ENCODE measurements around the gene RHOU. TPM values are rescaled to one million over a fixed set of nuclear protein-coding genes. Genes with fewer than 3 reads are reported as not detected.

RHOU gene
- total RNA-seq, 1 experiment from 2014 or later, result 0.26 TPM

- H3K27me3 ChIP-seq (ENCODE audit: low read length), result peaks cover 44% of the 10 kb centered on the region
- H3K9me2 ChIP-seq (replicated peaks; ENCODE audit: low read length), result no peaks in the 10 kb centered on the region
- TF ChIP-seq EZH2phosphoT487 (IDR thresholded peaks at IDR 0.05; ENCODE audit: borderline replicate concordance, low read length) (no peak), CTCF (conservative IDR thresholded peaks at IDR 0.05; ENCODE audit: low read depth, low read length) (no peak), EZH2 (IDR thresholded peaks at IDR 0.05; ENCODE audit: low read length, unreplicated experiment) (no peak)
- H3K79me2 ChIP-seq (ENCODE audit: low read length), result no peaks in the 10 kb centered on the region
- no peaks in the 10 kb centered on the region for H3K4me1 ChIP-seq (ENCODE audit: insufficient read depth, low read length)
- H3K4me3 ChIP-seq (ENCODE audit: low read length), result no peak overlapping the region
- H3K9ac ChIP-seq (ENCODE audit: low read length), result no peak overlapping the region
- peak; percentile 20 for DNase-seq
- ChIA-PET CTCF (no interaction called here), POLR2A (ENCODE audit: unreplicated experiment) (interaction anchor here (0.6 kb wide), 1 partner anchor 699 kb away, joined by 3 read pairs; no protein-coding TSS in a partner anchor)
- ATAC-seq, result peak; percentile 45; the same call in 1 of the 2 replicates
- H3K27ac ChIP-seq (ENCODE audit: low read length), result no peak overlapping the region
- H3F3A ChIP-seq (ENCODE audit: low read length, unreplicated experiment), result no peaks in the 10 kb centered on the region
- H4K20me1 ChIP-seq (ENCODE audit: low read length), result no peaks in the 10 kb centered on the region
- H3K9me3 ChIP-seq (ENCODE audit: low read length), result no peaks in the 10 kb centered on the region
- BruUV-seq (replicated peaks), result no TSS peak
- no peak overlapping the region for H3K4me2 ChIP-seq (ENCODE audit: low read length)
- no peaks in the 10 kb centered on the region for H3K36me3 ChIP-seq (ENCODE audit: low read depth, low read length)
- no peak overlapping the region for H2AFZ ChIP-seq (ENCODE audit: low read length)
- intact Hi-C loops (cut with micrococcal nuclease), result no loop called here
Measured at GRCh38 chr1:228782662-228783417, 47.6 kb downstream of the RHOU start.

GRCh38 chr1:228783418-228784040, 48.2 kb downstream of the RHOU start:
- Histone ChIP-seq H3K27me3 (ENCODE audit: low read length) (peaks cover 49% of the 10 kb centered on the region), H3F3A (ENCODE audit: low read length, unreplicated experiment) (no peaks in the 10 kb centered on the region), H3K9me2 (replicated peaks; ENCODE audit: low read length) (no peaks in the 10 kb centered on the region), H3K36me3 (ENCODE audit: low read depth, low read length) (no peaks in the 10 kb centered on the region), H3K4me1 (ENCODE audit: insufficient read depth, low read length) (no peaks in the 10 kb centered on the region), H4K20me1 (ENCODE audit: low read length) (no peaks in the 10 kb centered on the region), H3K9ac (ENCODE audit: low read length) (no peak overlapping the region), H3K79me2 (ENCODE audit: low read length) (no peaks in the 10 kb centered on the region), H3K9me3 (ENCODE audit: low read length) (no peaks in the 10 kb centered on the region), H3K4me3 (ENCODE audit: low read length) (no peak overlapping the region), H3K4me2 (ENCODE audit: low read length) (no peak overlapping the region), H3K27ac (ENCODE audit: low read length) (no peak overlapping the region), H2AFZ (ENCODE audit: low read length) (no peak overlapping the region)
- intact Hi-C loops (cut with micrococcal nuclease), result no loop called here
- DNase-seq (no peak), ATAC-seq (no peak)
- POLR2A ChIA-PET (ENCODE audit: unreplicated experiment), result interaction anchor here (0.6 kb wide), 1 partner anchor 698 kb away, joined by 3 read pairs; no protein-coding TSS in a partner anchor
- CTCF ChIA-PET, result no interaction called here
- TF ChIP-seq EZH2phosphoT487 (IDR thresholded peaks at IDR 0.05; ENCODE audit: borderline replicate concordance, low read length), result no peak
- no peak for TF ChIP-seq CTCF (conservative IDR thresholded peaks at IDR 0.05; ENCODE audit: low read depth, low read length)
- TF ChIP-seq EZH2 (IDR thresholded peaks at IDR 0.05; ENCODE audit: low read length, unreplicated experiment), result no peak
- BruUV-seq (replicated peaks), result no TSS peak

DNA sequence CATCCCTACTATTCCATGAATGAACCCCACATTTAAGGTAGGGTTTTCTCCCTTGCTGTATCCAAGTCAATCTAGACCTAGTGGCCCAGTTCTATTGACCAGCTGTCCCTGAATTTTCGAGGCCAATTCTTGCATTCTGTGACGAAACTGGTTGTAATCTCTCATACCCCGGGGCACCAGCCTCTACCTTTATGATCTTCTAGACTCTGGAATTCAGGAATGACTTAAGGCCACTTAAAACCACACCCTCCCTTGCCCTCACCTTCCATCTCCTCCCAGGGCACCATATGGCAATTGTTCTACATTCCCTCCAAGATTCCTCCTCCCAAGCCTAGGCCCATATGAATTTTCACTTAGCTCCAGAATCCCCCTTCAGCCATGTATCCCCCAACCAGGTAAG, 48.9 kb downstream of the RHOU start:
- H3K4me1 ChIP-seq (ENCODE audit: insufficient read depth, low read length), result no peaks in the 10 kb centered on the region
- no peak overlapping the region for H3K4me3 ChIP-seq (ENCODE audit: low read length)
- H3K4me2 ChIP-seq (ENCODE audit: low read length), result no peak overlapping the region
- H3K27me3 ChIP-seq (ENCODE audit: low read length), result peaks cover 54% of the 10 kb centered on the region
- ChIA-PET CTCF (no interaction called here), POLR2A (ENCODE audit: unreplicated experiment) (no interaction called here)
- no peaks in the 10 kb centered on the region for H3K36me3 ChIP-seq (ENCODE audit: low read depth, low read length)
- TF ChIP-seq CTCF (conservative IDR thresholded peaks at IDR 0.05; ENCODE audit: low read depth, low read length) (no peak), EZH2phosphoT487 (IDR thresholded peaks at IDR 0.05; ENCODE audit: borderline replicate concordance, low read length) (no peak), EZH2 (IDR thresholded peaks at IDR 0.05; ENCODE audit: low read length, unreplicated experiment) (no peak)
- ATAC-seq, result no peak
- no peak overlapping the region for H2AFZ ChIP-seq (ENCODE audit: low read length)
- no peak for DNase-seq
- no peaks in the 10 kb centered on the region for H3F3A ChIP-seq (ENCODE audit: low read length, unreplicated experiment)
- no peak overlapping the region for H3K9ac ChIP-seq (ENCODE audit: low read length)
- intact Hi-C loops (cut with micrococcal nuclease), result no loop called here
- no peak overlapping the region for H3K27ac ChIP-seq (ENCODE audit: low read length)
- no TSS peak for BruUV-seq (replicated peaks)
- no peaks in the 10 kb centered on the region for H4K20me1 ChIP-seq (ENCODE audit: low read length)
- no peaks in the 10 kb centered on the region for H3K9me3 ChIP-seq (ENCODE audit: low read length)
- no peaks in the 10 kb centered on the region for H3K9me2 ChIP-seq (replicated peaks; ENCODE audit: low read length)
- no peaks in the 10 kb centered on the region for H3K79me2 ChIP-seq (ENCODE audit: low read length)

Data from PC-3 (cell line).